ENCODE results near the gene ARHGAP9. TPM values are rescaled to one million over a fixed set of nuclear protein-coding genes. Genes with fewer than 3 reads are reported as not detected.
"Not testable (repeated sequence)": the region's sequence is repeated elsewhere in the genome, so short reads cannot be mapped to it uniquely, and the experiment has no call there.

The ARHGAP9 gene
- total RNA-seq, 1 donor from 2014 or later: 37.7 TPM

DNA sequence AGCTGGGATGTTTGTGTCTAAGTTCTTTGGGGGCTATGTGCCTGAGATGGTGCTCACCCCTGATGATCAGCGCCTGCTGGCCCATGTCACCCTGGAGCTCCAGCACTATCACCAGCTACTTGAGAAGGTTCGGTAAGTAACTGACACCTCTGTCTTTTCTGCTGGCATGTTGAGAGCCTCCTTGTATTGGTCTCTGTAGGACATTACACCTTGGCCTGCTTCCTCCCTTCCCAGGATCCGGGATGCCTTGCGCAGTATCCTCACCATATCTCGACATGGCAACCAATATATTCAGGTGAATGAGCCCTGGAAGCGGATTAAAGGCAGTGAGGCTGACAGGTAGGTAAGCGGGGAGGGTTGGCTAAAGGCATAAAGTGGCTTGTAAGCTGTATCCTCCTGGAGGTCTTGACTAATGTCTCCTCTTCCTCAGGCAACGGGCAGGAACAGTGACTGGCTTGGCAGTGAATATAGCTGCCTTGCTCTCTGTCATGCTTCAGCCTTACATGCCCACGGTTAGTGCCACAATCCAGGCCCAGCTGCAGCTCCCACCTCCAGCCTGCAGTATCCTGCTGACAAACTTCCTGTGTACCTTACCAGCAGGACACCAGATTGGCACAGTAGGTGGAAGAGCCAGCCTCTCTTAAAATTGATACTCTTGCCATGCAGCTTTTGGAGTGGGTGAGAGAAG is 35.2 kb upstream of the ARHGAP9 start:
- H3K36me3 ChIP-seq: peaks cover 83% of the 10 kb centered on the region
- intact Hi-C loops (cut with DNase I): no loop called here
- no peaks in the 10 kb centered on the region for H3K27me3 ChIP-seq
- no peak for ATAC-seq
- no peak overlapping the region for H3K27ac ChIP-seq
- no peak for DNase-seq
- H3K4me1 ChIP-seq: peaks cover 26% of the 10 kb centered on the region
- no peak for TF ChIP-seq CTCF (IDR thresholded peaks at IDR 0.05)
- H3K9me3 ChIP-seq: no peaks in the 10 kb centered on the region
- no peak overlapping the region for H3K4me3 ChIP-seq

DNA sequence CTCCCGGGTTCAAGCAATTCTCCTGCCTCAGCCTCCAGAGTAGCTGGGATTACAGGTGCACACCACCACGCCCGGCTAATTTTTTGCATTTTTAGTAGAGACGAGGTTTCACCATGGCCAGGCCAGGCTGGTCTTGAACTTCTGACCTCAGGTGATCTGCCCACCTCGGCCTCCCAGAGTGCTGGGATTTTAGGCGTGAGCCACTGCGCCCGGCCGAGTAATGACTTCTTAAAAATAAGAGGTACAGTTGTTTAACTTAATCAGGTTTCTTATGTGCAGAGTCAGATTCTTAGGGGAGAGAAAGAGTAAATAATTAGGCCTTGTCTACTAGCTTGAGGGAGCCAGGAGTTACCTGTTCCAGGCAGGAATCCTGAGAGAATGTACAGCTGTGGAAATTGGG is 34.6 kb upstream of the ARHGAP9 start:
- DNase-seq; intact Hi-C loops (cut with DNase I): not testable (repeated sequence)
- H3K36me3 ChIP-seq: peaks cover 89% of the 10 kb centered on the region

DNA sequence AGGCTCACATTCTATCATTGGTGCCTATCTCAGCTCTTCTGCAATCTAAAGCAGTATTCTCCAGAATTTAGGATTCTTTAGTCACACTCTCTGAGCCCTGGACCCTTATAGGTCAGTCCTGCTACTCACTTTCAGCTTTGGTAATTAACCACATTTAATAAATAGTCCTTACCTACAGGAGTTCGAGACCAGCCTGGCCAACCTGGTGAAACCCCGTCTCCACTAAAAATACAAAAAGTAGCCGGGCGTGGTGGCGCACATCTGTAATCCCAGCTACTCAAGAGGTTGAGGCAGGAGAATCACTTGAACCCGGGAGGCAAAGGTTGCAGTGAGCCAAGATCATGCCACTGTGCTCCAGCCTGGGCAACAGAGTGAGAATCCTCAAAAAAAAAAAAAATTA is 34.0 kb upstream of the ARHGAP9 start:
- intact Hi-C loops (cut with DNase I); H3K27me3 ChIP-seq: not testable (repeated sequence)

More for the DNA sequence above, 34.6 kb upstream of the ARHGAP9 start:
- not testable (repeated sequence) for H3K27ac ChIP-seq, H3K27me3 ChIP-seq, H3K4me3 ChIP-seq, H3K9me3 ChIP-seq, ATAC-seq
- peaks cover 24% of the 10 kb centered on the region for H3K4me1 ChIP-seq

GRCh38 chr12:57513266-57513665 is 33.6 kb upstream of the ARHGAP9 start:
- intact Hi-C loops (cut with DNase I): no loop called here
- H3K36me3 ChIP-seq: peaks cover 95% of the 10 kb centered on the region

More for the DNA sequence above, 34.0 kb upstream of the ARHGAP9 start:
- H3K36me3 ChIP-seq: peaks cover 95% of the 10 kb centered on the region
- DNase-seq, H3K4me3 ChIP-seq, ATAC-seq, H3K9me3 ChIP-seq, H3K27ac ChIP-seq: not testable (repeated sequence)
- H3K4me1 ChIP-seq: peaks cover 19% of the 10 kb centered on the region

DNA sequence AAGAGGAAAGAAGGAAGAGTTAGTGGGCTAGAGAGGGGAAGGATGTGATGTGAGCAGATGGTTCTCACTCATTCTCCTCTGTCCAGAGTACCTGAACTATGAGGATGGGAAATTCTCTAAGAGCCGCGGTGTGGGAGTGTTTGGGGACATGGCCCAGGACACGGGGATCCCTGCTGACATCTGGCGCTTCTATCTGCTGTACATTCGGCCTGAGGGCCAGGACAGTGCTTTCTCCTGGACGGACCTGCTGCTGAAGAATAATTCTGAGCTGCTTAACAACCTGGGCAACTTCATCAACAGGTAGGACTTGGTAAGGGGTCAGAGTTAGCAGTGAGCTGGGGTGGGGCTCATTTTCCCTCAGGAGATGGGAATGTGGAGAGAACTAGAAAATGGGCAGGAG is 33.0 kb upstream of the ARHGAP9 start:
- ATAC-seq (no peak), DNase-seq (no peak)
- Histone ChIP-seq H3K27ac (no peak overlapping the region), H3K27me3 (no peaks in the 10 kb centered on the region), H3K4me1 (peaks cover 9% of the 10 kb centered on the region), H3K9me3 (no peaks in the 10 kb centered on the region), H3K36me3 (peaks cover 89% of the 10 kb centered on the region), H3K4me3 (no peak overlapping the region)
- intact Hi-C loops (cut with DNase I): no loop called here
- no peak for TF ChIP-seq CTCF (IDR thresholded peaks at IDR 0.05)

More at GRCh38 chr12:57513266-57513665, 33.6 kb upstream of the ARHGAP9 start:
- no peak for ATAC-seq
- H3K27me3 ChIP-seq: no peaks in the 10 kb centered on the region
- H3K9me3 ChIP-seq: no peaks in the 10 kb centered on the region
- DNase-seq: no peak
- H3K27ac ChIP-seq: no peak overlapping the region
- no peak overlapping the region for H3K4me3 ChIP-seq
- H3K4me1 ChIP-seq: peaks cover 15% of the 10 kb centered on the region
- TF ChIP-seq CTCF (IDR thresholded peaks at IDR 0.05): no peak

DNA sequence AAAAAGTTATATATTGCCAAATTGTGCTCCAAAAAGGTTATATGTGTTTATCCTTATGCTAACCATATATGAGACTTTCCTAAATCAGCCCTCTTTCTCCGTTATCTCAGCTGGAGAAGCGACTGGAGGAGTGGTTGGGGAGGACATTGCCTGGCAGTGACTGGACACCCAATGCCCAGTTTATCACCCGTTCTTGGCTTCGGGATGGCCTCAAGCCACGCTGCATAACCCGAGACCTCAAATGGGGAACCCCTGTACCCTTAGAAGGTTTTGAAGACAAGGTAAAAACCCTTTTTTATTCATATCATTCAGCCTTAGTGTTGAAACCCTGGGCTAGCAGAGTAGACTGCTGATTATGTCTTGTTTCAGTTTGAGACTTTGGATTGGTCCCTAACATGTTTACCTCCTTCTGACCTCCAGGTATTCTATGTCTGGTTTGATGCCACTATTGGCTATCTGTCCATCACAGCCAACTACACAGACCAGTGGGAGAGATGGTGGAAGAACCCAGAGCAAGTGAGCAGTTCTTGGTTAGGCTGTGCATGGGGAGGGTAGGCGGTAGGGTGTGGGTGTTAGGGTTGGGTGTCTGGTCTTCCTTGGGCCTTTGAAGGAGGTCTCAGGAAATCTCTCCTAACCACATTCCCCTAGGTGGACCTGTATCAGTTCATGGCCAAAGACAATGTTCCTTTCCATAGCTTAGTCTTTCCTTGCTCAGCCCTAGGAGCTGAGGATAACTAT is 32.1 kb upstream of the ARHGAP9 start:
- Histone ChIP-seq H3K36me3 (peaks cover 80% of the 10 kb centered on the region), H3K9me3 (no peaks in the 10 kb centered on the region), H3K4me1 (no peaks in the 10 kb centered on the region), H3K27me3 (no peaks in the 10 kb centered on the region), H3K4me3 (no peak overlapping the region), H3K27ac (no peak overlapping the region)
- ATAC-seq: no peak
- DNase-seq: no peak
- intact Hi-C loops (cut with DNase I): no loop called here
- no peak for TF ChIP-seq CTCF (IDR thresholded peaks at IDR 0.05)
